ENCODE measurements around the gene MEGF9.
"Not testable (repeated sequence)": the region's sequence is repeated elsewhere in the genome, so short reads cannot be mapped to it uniquely, and the experiment has no call there.

The MEGF9 gene

GRCh38 chr9:120642129-120642770, 72.0 kb downstream of the MEGF9 start:
- Histone ChIP-seq H3K4me2 (ENCODE audit: low read length) (no peak overlapping the region), H3K9me3 (ENCODE audit: control insufficient read depth, insufficient read depth, low read length) (no peaks in the 10 kb centered on the region), H3K4me3 (ENCODE audit: low read length) (no peak overlapping the region), H3K36me3 (ENCODE audit: control insufficient read depth, low read length) (no peaks in the 10 kb centered on the region), H3K27me3 (ENCODE audit: control insufficient read depth, low read length) (no peaks in the 10 kb centered on the region), H3K9me2 (replicated peaks; ENCODE audit: control insufficient read depth, low read length) (no peaks in the 10 kb centered on the region), H3K79me2 (ENCODE audit: control insufficient read depth, low read length) (no peaks in the 10 kb centered on the region), H4K20me1 (ENCODE audit: control insufficient read depth, insufficient read depth, low read depth, low read length) (no peaks in the 10 kb centered on the region), H3K27ac (ENCODE audit: low read depth, low read length) (no peak overlapping the region), H3F3A (ENCODE audit: control insufficient read depth, insufficient read depth) (no peaks in the 10 kb centered on the region), H3K4me1 (ENCODE audit: control insufficient read depth, low read length) (no peaks in the 10 kb centered on the region)
- TF ChIP-seq EZH2phosphoT487 (IDR thresholded peaks at IDR 0.05; ENCODE audit: borderline replicate concordance, low read length) (no peak), CTCF (IDR thresholded peaks at IDR 0.05; ENCODE audit: low read depth, low read length, poor library complexity, severe bottlenecking) (no peak)

- not testable (repeated sequence) for H3F3A ChIP-seq (ENCODE audit: control insufficient read depth, insufficient read depth); H3K79me2 ChIP-seq (ENCODE audit: control insufficient read depth, low read length); H3K9me3 ChIP-seq (ENCODE audit: control insufficient read depth, insufficient read depth, low read length); H3K27me3 ChIP-seq (ENCODE audit: control insufficient read depth, low read length); H3K9me2 ChIP-seq (replicated peaks; ENCODE audit: control insufficient read depth, low read length); H3K27ac ChIP-seq (ENCODE audit: low read depth, low read length); H3K36me3 ChIP-seq (ENCODE audit: control insufficient read depth, low read length); H3K4me3 ChIP-seq (ENCODE audit: low read length); H4K20me1 ChIP-seq (ENCODE audit: control insufficient read depth, insufficient read depth, low read depth, low read length); H3K4me1 ChIP-seq (ENCODE audit: control insufficient read depth, low read length); H3K4me2 ChIP-seq (ENCODE audit: low read length)
Observed at GRCh38 chr9:120640874-120641273, 73.4 kb downstream of the MEGF9 start.

- H3K27ac ChIP-seq (ENCODE audit: low read depth, low read length), result no peak overlapping the region
Observed at GRCh38 chr9:120640380-120640779, 73.9 kb downstream of the MEGF9 start.

More at GRCh38 chr9:120640380-120640779, 73.9 kb downstream of the MEGF9 start:
- H4K20me1 ChIP-seq (ENCODE audit: control insufficient read depth, insufficient read depth, low read depth, low read length), result no peaks in the 10 kb centered on the region
- no peaks in the 10 kb centered on the region for H3K4me1 ChIP-seq (ENCODE audit: control insufficient read depth, low read length)
- TF ChIP-seq EZH2phosphoT487 (IDR thresholded peaks at IDR 0.05; ENCODE audit: borderline replicate concordance, low read length) (no peak), CTCF (IDR thresholded peaks at IDR 0.05; ENCODE audit: low read depth, low read length, poor library complexity, severe bottlenecking) (no peak)
- no peak overlapping the region for H3K4me3 ChIP-seq (ENCODE audit: low read length)
- no peaks in the 10 kb centered on the region for H3K36me3 ChIP-seq (ENCODE audit: control insufficient read depth, low read length)
- H3K27me3 ChIP-seq (ENCODE audit: control insufficient read depth, low read length), result no peaks in the 10 kb centered on the region
- H3K4me2 ChIP-seq (ENCODE audit: low read length), result no peak overlapping the region
- H3K79me2 ChIP-seq (ENCODE audit: control insufficient read depth, low read length), result no peaks in the 10 kb centered on the region
- H3F3A ChIP-seq (ENCODE audit: control insufficient read depth, insufficient read depth), result no peaks in the 10 kb centered on the region
- H3K9me2 ChIP-seq (replicated peaks; ENCODE audit: control insufficient read depth, low read length), result no peaks in the 10 kb centered on the region
- no peaks in the 10 kb centered on the region for H3K9me3 ChIP-seq (ENCODE audit: control insufficient read depth, insufficient read depth, low read length)

Measured in DOHH2 (cell line).